Fibroblast of lung (primary cell): ENCODE results near the gene ZNF280C.

Experiments
- EZH2 ChIP-seq: IDR thresholded peaks from 2 replicates; pipeline ENCODE4 v1.5.1; 2012; ENCODE audit warnings: low read length, control low read depth, mild to moderate bottlenecking; ENCODE audit errors: missing control alignments
- TF ChIP-seq, protein P1 (sequence below), 2 donors: IDR thresholded peaks in 1 of 2; conservative IDR thresholded peaks in 1 of 2; 1 replicate in 1 of 2; 2 replicates in 1 of 2; pipeline ENCODE4 v1.5.1; 2011 to 2012; ENCODE audit warnings: low read length in 2 of 2, control low read depth in 1 of 2, inconsistent platforms in 1 of 2, low read depth in 1 of 2, mild to moderate bottlenecking in 1 of 2

DNA sequence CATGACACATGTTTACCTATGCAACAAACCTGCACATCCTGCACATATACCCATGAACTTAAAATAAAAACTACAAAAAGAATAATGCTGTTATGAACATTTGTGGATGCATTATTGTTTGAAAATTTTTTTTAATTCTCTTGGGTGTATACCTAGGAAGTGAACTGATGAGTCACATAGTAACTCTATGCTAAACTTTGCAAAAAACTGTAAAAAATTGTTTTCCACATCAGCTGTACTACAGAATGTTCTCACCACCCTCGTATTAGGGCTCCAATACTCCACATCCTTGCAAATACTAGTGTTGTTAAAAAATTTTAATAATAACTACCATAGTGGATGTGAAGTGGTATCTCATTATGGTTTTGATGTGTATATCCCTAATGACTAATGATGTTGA is 33.3 kb upstream of the ZNF280C start:
- TF ChIP-seq, protein P1, sequence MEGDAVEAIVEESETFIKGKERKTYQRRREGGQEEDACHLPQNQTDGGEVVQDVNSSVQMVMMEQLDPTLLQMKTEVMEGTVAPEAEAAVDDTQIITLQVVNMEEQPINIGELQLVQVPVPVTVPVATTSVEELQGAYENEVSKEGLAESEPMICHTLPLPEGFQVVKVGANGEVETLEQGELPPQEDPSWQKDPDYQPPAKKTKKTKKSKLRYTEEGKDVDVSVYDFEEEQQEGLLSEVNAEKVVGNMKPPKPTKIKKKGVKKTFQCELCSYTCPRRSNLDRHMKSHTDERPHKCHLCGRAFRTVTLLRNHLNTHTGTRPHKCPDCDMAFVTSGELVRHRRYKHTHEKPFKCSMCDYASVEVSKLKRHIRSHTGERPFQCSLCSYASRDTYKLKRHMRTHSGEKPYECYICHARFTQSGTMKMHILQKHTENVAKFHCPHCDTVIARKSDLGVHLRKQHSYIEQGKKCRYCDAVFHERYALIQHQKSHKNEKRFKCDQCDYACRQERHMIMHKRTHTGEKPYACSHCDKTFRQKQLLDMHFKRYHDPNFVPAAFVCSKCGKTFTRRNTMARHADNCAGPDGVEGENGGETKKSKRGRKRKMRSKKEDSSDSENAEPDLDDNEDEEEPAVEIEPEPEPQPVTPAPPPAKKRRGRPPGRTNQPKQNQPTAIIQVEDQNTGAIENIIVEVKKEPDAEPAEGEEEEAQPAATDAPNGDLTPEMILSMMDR (conservative IDR thresholded peaks at IDR 0.05 in 1 of 2, IDR thresholded peaks at IDR 0.05 in 1 of 2; ENCODE audit: low read depth in 1 of 2, low read length in 2 of 2): no peak
- no peak for TF ChIP-seq EZH2
